ENCODE measurements around the gene SH2D7. TPM values are rescaled to one million over a fixed set of nuclear protein-coding genes. Genes with fewer than 3 reads are reported as not detected.

SH2D7 gene
- polyA plus RNA-seq, 1 donor (not counting 4 experiments of a cell fraction or from before 2014, with no cell fraction given): not detected

DNA sequence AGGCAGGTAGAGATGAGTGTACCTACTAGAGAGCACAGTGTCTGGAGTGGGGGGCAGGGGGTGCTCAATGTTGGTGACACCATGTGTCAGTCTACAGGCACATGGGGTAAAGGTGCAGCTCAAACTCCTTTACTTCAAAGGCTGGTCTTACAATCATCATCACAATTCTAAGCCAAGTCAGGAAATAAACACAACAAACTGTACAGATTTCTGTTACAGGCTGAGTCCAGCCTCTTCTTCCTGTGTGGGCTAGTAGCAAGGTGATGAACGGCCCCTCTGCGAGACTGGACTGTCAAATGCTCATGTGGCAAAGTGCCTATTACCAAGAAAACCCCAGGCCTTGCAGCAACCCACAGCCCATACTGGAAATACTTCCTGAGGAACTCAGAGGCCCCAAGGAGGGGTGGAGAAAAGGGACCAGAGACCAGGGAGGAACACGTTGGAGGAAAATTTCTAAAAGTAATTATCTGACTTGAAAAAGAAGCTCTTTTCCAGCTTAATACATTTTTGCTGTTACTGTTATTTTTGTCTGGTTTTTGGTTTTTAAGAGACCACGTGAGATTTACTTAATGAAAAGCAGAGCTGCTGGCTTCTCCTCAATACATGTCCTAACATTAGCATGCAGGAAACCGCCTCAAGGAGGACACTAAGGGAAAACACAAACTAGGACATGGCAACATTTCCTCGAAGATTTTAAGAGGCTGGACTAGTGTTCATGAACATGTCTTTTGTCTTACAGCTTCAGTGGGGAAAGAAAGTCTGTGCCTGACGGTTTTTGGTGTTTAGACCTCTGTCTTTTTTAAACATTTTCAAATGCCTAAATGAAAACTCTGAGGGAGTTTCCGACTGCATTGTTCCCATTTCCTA, 44.4 kb upstream of the SH2D7 start:
- H3K4me2 ChIP-seq (ENCODE audit: control insufficient read depth, extremely low read depth, insufficient read depth, low read depth, low read length): no peak overlapping the region
- H3K4me3 ChIP-seq (ENCODE audit: control insufficient read depth in 2 of 3, extremely low read depth in 1 of 3, insufficient read depth in 2 of 3, low read depth in 1 of 3, low read length in 3 of 3): no peak overlapping the region
- H2AFZ ChIP-seq (ENCODE audit: control insufficient read depth, low read length): no peak overlapping the region
- H3K9me3 ChIP-seq (ENCODE audit: control insufficient read depth, low read depth, low read length): no peaks in the 10 kb centered on the region
- FAIRE-seq (no peak), DNase-seq (ENCODE audit: low read depth, low spot score) (no peak)
- dilution Hi-C loops (cut with MboI; ENCODE audit: extremely low pct_ligation_motif_present, low sequenced_read_pairs): no loop called here
- H3K36me3 ChIP-seq (ENCODE audit: control insufficient read depth in 2 of 2, extremely low read depth in 1 of 2, insufficient read depth in 2 of 2, low read length in 2 of 2): peaks cover under 1 to 7% of the 10 kb centered on the region in 2 experiments
- TF ChIP-seq EZH2 (IDR thresholded peaks at IDR 0.05; ENCODE audit: low read length): no peak
- TF ChIP-seq, protein P1, sequence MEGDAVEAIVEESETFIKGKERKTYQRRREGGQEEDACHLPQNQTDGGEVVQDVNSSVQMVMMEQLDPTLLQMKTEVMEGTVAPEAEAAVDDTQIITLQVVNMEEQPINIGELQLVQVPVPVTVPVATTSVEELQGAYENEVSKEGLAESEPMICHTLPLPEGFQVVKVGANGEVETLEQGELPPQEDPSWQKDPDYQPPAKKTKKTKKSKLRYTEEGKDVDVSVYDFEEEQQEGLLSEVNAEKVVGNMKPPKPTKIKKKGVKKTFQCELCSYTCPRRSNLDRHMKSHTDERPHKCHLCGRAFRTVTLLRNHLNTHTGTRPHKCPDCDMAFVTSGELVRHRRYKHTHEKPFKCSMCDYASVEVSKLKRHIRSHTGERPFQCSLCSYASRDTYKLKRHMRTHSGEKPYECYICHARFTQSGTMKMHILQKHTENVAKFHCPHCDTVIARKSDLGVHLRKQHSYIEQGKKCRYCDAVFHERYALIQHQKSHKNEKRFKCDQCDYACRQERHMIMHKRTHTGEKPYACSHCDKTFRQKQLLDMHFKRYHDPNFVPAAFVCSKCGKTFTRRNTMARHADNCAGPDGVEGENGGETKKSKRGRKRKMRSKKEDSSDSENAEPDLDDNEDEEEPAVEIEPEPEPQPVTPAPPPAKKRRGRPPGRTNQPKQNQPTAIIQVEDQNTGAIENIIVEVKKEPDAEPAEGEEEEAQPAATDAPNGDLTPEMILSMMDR (optimal IDR thresholded peaks at IDR 0.05 in 1 of 3, IDR thresholded peaks at IDR 0.05 in 1 of 3, conservative IDR thresholded peaks at IDR 0.05 in 1 of 3; ENCODE audit: extremely low read depth in 1 of 3, insufficient read depth in 2 of 3, low read length in 3 of 3): no peak
- no peak overlapping the region for H3K9ac ChIP-seq (ENCODE audit: control insufficient read depth, extremely low read depth, insufficient read depth, low read length)
- no peaks in the 10 kb centered on the region for H3K79me2 ChIP-seq (ENCODE audit: control insufficient read depth, insufficient read depth, low read length)
- H4K20me1 ChIP-seq (ENCODE audit: control insufficient read depth, extremely low read depth, insufficient read depth, low read length): no peaks in the 10 kb centered on the region
- H3K27me3 ChIP-seq (ENCODE audit: control insufficient read depth, extremely low read depth, insufficient read depth, low read length): no peaks in the 10 kb centered on the region
- no peaks in the 10 kb centered on the region for H3K4me1 ChIP-seq (ENCODE audit: control insufficient read depth, extremely low read depth, insufficient read depth, low read length)
- no peak overlapping the region for H3K27ac ChIP-seq (ENCODE audit: control insufficient read depth, insufficient read depth, low read length)
- H3K9me1 ChIP-seq (ENCODE audit: control insufficient read depth, extremely low read depth, insufficient read depth, low read length): peaks cover 2% of the 10 kb centered on the region

DNA sequence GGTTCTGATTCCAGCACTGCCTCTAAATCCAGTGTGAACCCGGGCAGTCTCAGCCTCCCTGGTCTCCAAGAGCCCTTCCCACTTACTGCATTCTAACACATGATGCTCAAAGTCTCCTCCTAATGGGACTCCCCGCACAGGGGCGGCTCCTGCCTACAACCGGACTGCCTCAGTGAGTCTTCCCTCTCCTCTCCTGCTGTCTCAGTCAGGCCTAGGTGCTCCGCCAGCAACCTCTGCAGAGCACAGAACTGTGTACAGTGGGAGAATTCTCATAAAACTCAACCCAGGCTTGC, 43.8 kb upstream of the SH2D7 start:
- no peaks in the 10 kb centered on the region for H3K27me3 ChIP-seq (ENCODE audit: control insufficient read depth, extremely low read depth, insufficient read depth, low read length)
- H4K20me1 ChIP-seq (ENCODE audit: control insufficient read depth, extremely low read depth, insufficient read depth, low read length): no peaks in the 10 kb centered on the region
- H3K9ac ChIP-seq (ENCODE audit: control insufficient read depth, extremely low read depth, insufficient read depth, low read length): no peak overlapping the region
- dilution Hi-C loops (cut with MboI; ENCODE audit: extremely low pct_ligation_motif_present, low sequenced_read_pairs): no loop called here
- H3K27ac ChIP-seq (ENCODE audit: control insufficient read depth, insufficient read depth, low read length): no peak overlapping the region
- peaks cover 4% of the 10 kb centered on the region for H3K9me1 ChIP-seq (ENCODE audit: control insufficient read depth, extremely low read depth, insufficient read depth, low read length)
- no peak overlapping the region for H3K4me3 ChIP-seq (ENCODE audit: control insufficient read depth in 2 of 3, extremely low read depth in 1 of 3, insufficient read depth in 2 of 3, low read depth in 1 of 3, low read length in 3 of 3)
- no peak overlapping the region for H3K4me2 ChIP-seq (ENCODE audit: control insufficient read depth, extremely low read depth, insufficient read depth, low read depth, low read length)
- TF ChIP-seq, protein P1 (optimal IDR thresholded peaks at IDR 0.05 in 1 of 3, IDR thresholded peaks at IDR 0.05 in 1 of 3, conservative IDR thresholded peaks at IDR 0.05 in 1 of 3; ENCODE audit: extremely low read depth in 1 of 3, insufficient read depth in 2 of 3, low read length in 3 of 3): no peak
- no peak for TF ChIP-seq EZH2 (IDR thresholded peaks at IDR 0.05; ENCODE audit: low read length)
- peaks cover 6 to 9% of the 10 kb centered on the region in 2 experiments for H3K36me3 ChIP-seq (ENCODE audit: control insufficient read depth in 2 of 2, extremely low read depth in 1 of 2, insufficient read depth in 2 of 2, low read length in 2 of 2)
- peaks cover under 1% of the 10 kb centered on the region for H3K79me2 ChIP-seq (ENCODE audit: control insufficient read depth, insufficient read depth, low read length)
- no peak overlapping the region for H2AFZ ChIP-seq (ENCODE audit: control insufficient read depth, low read length)
- H3K9me3 ChIP-seq (ENCODE audit: control insufficient read depth, low read depth, low read length): no peaks in the 10 kb centered on the region
- FAIRE-seq: no peak
- no peak for DNase-seq (ENCODE audit: low read depth, low spot score)
- no peaks in the 10 kb centered on the region for H3K4me1 ChIP-seq (ENCODE audit: control insufficient read depth, extremely low read depth, insufficient read depth, low read length)

Measured in keratinocyte (primary cell).